SH-SY5Y (cell line): ENCODE measurements around the gene RAB15.

Source experiments
- GATA2 ChIP-seq: IDR thresholded peaks from 2 replicates; pipeline ENCODE4 v1.6.1; 2011; ENCODE audit warnings: mild to moderate bottlenecking, low read depth, low read length
- GATA3 ChIP-seq: IDR thresholded peaks from 2 replicates; pipeline ENCODE4 v1.6.1; 2011; ENCODE audit warnings: low read depth, mild to moderate bottlenecking, low read length, moderate library complexity

DNA sequence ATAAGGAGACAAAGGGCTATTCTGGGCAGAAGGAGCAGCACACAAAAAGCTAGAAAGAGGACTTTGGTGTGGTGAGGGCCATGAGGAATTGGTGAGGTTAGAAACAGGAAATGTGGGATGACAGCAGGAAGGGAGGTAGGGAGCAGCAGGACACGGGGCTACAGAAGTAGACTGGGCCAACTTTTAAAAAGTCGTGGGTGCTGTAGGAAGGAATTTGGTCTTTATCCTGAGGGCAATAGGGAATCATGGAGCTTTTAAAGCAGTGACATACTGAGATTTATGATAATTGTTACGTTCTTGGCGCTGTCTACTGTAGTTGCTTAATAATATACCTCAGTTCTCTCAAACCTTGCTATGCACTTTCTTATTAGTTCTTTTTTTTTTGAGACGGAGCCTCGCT lies 66.1 kb downstream of the RAB15 start:
- TF ChIP-seq GATA2 (no peak), GATA3 (no peak)
